HG03097 (cell line): ENCODE data around the gene NUP214.
"Not testable (repeated sequence)": the region's sequence is repeated elsewhere in the genome, so short reads cannot be mapped to it uniquely, and the experiment has no call there.

Experiments used
- ATAC-seq: cut with Tn5 transposase; IDR thresholded peaks from one replicate; pipeline ENCODE4 v1.9.1; 2021; ENCODE audit not compliant: unreplicated experiment, low FRiP score

The NUP214 gene

DNA sequence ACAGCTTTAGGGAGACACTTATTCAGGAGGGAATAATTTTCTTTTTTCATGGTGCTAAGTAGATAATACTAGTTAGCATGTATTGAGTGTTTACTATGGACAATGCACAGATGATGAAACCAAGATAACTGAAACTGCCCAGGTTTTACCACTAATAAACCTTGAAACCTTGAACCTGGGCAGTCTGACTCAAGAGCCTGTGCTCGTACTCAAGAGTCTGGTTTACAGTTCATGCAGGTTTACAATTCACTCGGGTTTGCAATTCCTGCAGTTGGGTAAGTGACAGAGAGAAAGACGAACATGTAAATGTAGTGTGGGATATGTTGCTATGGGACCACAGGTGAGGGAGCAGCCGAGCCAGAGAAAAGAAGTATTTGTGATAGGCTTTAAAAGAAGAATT is 28.2 kb downstream of the NUP214 start:
- no peak for ATAC-seq

- not testable (repeated sequence) for ATAC-seq
These were observed 33.3 kb downstream of the NUP214 start for GRCh38 chr9:131158673-131159072.

GRCh38 chr9:131160416-131161112 is 35.2 kb downstream of the NUP214 start:
- no peak for ATAC-seq

DNA sequence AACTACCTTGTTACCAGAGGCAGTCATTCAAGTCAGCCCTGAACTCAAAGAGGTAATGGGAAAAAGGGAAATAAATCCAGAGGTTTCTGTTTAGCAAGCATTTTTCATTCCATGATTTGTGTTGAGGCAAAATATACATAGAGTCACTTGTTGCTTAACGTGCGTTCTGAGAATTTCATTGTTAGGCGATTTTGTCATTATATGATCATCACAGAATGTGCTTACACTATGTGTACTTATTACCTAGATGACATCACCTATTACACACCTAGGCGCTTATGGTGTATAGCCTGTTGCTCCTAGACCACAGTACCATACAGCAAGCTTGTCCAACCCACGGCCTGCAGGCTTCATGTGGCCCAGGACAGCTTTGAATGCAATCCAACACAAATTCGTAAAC is 36.2 kb downstream of the NUP214 start:
- ATAC-seq, result no peak

- ATAC-seq, result no peak
These were observed 37.5 kb downstream of the NUP214 start for GRCh38 chr9:131162886-131163285.

GRCh38 chr9:131165523-131165922 is 40.1 kb downstream of the NUP214 start:
- ATAC-seq, result no peak

DNA sequence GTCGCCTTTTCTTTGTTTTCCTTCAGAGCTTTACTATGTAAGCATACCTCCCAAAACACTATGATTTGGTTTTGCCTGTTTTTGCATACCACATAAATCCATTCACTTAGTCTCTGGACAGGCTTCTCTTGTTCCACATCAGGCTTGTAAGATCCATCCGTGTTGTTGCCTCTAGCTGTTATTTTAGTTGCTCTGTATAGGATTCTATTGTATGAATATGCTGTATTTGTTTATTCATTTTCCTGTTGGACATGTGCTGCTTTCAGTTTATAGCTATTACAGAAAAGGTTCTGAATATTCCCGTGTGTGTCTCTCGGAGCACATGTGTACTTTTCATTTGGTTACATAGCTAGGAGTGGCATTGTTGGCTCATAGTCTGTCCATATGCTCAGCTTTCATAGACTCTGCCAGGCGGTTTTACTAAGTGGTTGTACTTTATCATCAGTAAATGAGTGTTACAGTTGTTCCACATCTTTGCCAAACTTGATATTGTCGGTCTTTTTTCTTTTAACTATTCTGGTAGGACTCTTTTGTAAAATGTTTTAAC is 41.8 kb downstream of the NUP214 start:
- ATAC-seq, result no peak

DNA sequence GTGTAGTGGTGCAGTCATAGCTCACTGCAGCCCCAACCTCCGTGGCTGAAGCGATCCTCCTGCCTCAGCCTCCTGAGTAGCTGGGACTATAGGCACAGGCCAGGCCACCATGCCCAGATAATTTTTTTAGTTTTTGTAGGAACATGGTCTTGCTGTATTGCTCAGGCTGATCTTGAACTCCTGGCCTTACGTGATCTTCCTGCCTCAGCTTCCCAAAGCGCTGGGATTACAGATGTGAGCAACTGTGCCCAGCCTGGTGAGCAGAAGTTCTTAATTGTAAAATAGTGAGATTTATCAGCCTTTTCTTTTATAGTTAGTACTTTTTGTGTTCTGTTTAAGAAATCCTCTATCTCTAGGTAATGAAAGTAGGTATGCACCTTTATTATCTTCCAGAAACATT is 42.5 kb downstream of the NUP214 start:
- ATAC-seq, result no peak

GRCh38 chr9:131169563-131170240 is 44.3 kb downstream of the NUP214 start:
- no peak for ATAC-seq

- ATAC-seq, result no peak
These were observed 48.6 kb downstream of the NUP214 start for GRCh38 chr9:131173995-131174394.

DNA sequence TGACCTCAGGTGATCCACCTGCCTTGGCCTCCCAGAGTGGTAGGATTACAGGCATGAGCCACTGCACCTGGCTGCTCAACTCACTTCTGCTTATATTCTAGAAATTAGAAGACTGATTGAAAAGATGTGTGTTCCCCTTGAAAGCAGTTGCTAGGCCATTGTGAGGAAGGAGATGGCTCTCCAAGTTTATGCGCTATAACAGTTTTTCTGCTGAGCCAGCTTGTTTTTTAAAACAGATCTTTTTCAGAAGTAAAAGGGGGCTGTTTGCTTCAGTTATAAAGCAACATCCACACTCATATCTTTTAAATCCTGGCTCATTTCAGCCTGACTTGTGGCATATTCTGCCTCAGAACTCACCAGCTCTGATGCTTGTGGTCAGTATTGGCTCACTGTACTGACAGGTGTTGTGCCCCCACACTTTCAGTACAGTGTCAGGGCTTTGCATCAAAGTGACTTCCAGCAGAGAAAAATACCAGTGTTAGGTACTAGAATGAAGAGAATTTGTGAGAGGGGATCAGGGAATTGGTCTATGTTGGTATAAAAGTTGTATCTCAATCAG is 49.4 kb downstream of the NUP214 start:
- no peak for ATAC-seq

DNA sequence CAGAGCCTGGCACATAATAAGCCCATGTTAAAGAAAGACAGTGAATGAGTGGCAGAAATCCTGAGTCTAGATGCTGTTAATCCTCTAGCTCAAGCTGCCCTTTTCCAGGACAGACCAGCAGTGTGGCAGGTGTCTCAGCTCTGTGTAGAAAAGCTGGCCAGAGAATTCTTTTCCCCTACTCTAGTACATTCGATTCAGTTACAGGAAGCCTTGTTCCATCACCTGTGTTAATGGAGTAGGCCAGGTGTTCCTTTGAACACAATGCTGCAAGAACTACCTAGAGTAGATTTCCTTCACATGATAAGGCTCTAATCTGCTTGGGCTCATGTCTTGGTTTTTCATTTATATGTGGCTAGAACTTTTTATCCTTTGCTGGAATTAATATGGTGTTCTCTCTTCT is 52.5 kb downstream of the NUP214 start:
- ATAC-seq, result no peak

GRCh38 chr9:131178382-131178781 is 53.0 kb downstream of the NUP214 start:
- ATAC-seq, result peak; percentile 57

DNA sequence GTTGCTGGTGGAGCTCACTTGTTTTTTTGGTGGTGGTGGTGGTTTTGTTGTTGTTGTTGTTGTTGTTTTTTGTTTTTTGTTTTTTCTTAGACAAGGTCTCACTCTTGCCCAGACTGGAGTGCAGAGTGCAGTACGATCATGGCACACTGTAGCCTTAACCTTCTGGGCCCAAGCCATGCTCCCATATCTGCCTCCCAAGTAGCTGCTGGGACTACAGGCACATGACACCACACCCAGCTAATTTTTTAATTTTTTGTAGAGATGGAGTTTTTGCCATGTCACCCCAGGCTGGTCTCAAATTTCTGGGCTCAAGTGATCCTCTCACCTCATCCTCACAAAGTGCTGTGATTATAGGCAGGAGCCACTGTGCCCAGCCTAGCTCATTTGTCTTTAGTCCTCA is 53.5 kb downstream of the NUP214 start:
- ATAC-seq, result no peak

GRCh38 chr9:131179561-131180219 is 54.3 kb downstream of the NUP214 start:
- no peak for ATAC-seq

GRCh38 chr9:131180454-131180853 is 55.1 kb downstream of the NUP214 start:
- ATAC-seq, result no peak

- no peak for ATAC-seq
These were observed 55.8 kb downstream of the NUP214 start for GRCh38 chr9:131181091-131181681.

DNA sequence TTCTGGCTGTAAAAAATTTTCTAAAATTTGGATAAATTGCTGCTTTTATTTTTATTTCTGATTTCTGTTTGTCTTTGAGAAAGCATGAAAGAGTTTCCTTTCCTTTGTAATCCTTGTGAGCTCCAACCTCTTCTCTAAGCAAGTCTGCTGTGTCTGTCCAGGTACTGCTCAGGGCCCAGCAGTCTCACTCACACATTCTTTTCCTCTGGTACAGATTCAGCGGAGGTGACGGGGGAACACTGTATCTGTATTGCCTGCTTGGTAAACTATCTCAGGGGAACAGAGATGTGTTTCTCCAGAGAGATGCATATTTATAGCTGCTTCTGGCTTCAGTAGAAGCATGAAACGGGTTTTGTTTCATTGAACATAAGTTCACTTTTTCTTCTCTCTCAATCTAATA is 60.5 kb downstream of the NUP214 start:
- no peak for ATAC-seq

GRCh38 chr9:131186622-131187021 is 61.2 kb downstream of the NUP214 start:
- no peak for ATAC-seq

GRCh38 chr9:131187957-131188356 is 62.6 kb downstream of the NUP214 start:
- ATAC-seq, result no peak

GRCh38 chr9:131188976-131189375 is 63.6 kb downstream of the NUP214 start:
- ATAC-seq, result no peak
